Dendritic cell treated with granulocyte-macrophage colony-stimulating factor and Interleukin-4, amounts not matched to agents 40 ng/mL and 50 ng/mL, for 4 days (primary cell): ENCODE results near the gene LRRK1.

ENCODE experiments used
- H3K27ac Mint-ChIP-seq: one replicate; pipeline ENCODE4 v1.8.0; 2022; ENCODE audit warnings: mild to moderate bottlenecking, mixed read lengths
- H3K27me3 Mint-ChIP-seq: one replicate; pipeline ENCODE4 v1.8.0; 2022; ENCODE audit warnings: mild to moderate bottlenecking, mixed read lengths
- H3K36me3 Mint-ChIP-seq: one replicate; pipeline ENCODE4 v1.8.0; 2022; ENCODE audit warnings: low read depth, mixed read lengths
- H3K4me1 Mint-ChIP-seq: one replicate; pipeline ENCODE4 v1.8.0; 2022; ENCODE audit warnings: low read depth, mixed read lengths
- H3K4me3 Mint-ChIP-seq: one replicate; pipeline ENCODE4 v1.8.0; 2022; ENCODE audit warnings: mild to moderate bottlenecking, moderate library complexity, mixed read lengths
- H3K9me3 Mint-ChIP-seq: one replicate; pipeline ENCODE4 v1.8.0; 2022; ENCODE audit warnings: mixed read lengths
- intact Hi-C: fragments of 100-400 bp; cut with micrococcal nuclease; formaldehyde crosslinking; loops from one replicate; pipeline ENCODE4 v1.15.0; 2022

Gene LRRK1

DNA sequence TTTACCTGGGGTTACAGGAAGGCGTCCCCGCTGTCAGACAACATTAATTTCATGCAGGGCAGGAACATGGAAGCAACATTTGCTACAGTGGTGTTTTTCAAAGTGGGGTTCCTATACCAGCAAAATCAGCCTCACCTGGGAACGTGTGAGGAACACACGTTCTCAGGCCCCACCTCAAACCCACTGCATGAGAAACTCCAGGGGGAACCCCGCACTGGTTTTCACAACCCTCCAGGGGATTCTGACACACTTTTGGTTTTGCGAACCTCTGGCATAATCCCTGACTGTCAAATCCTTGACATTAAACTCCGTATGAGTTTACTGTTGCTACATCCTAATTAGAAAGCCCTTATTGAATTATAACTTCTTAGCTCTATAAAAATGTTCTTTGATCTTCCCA is 127.7 kb downstream of the LRRK1 start:
- Mint-ChIP-seq H3K4me1 (no peaks in the 10 kb centered on the region), H3K9me3 (no peaks in the 10 kb centered on the region), H3K27me3 (peaks cover 23% of the 10 kb centered on the region), H3K4me3 (no peak overlapping the region), H3K27ac (no peak overlapping the region), H3K36me3 (peaks cover 100% of the 10 kb centered on the region)
- intact Hi-C loops, result no loop called here

DNA sequence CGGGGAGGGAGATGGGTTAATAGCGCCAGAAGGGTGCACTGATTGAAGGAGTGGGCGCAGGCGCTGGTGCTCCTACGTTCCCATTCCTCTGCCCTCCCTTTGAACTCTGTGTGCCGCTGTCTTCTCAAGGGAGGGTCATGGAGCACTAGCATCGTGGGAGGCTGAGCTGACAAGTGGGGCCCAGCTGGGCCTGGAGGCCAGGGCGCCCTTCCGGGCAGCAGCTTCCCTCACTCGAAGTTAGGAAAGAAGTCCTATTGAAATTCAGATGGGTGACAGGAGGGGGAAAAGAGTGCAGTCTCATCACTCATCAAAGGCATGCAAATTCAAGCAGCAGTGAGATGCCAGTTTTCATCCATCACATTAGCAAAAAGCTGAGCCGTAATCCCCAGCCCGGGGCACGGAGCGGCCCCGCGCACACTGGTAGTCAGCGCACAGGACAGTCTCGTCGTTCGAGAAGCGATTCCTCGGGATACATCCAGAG is 128.2 kb downstream of the LRRK1 start:
- Mint-ChIP-seq H3K4me3 (no peak overlapping the region), H3K4me1 (no peaks in the 10 kb centered on the region)

DNA sequence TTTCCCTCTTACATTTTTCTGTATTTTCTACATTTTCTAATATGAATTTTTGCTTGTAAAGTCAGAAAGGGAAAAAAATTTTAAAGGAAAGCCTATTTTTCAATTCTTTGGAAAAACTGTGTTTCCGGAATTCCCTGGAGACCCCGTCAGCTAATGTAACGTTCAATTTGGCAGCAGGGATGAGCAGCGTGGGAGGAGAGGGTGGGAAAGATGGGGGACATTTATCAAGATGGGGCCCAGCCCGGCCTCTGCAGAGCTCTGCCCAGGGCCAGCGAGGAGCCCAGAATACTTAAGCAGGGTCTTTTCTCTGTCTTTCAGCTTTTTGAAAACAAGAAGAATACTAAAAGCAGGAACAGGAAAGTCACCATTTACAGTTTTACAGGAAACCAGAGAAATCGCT is 129.0 kb downstream of the LRRK1 start:
- Mint-ChIP-seq H3K27me3 (peaks cover 11% of the 10 kb centered on the region), H3K36me3 (peaks cover 100% of the 10 kb centered on the region), H3K4me1 (no peaks in the 10 kb centered on the region), H3K27ac (no peak overlapping the region), H3K9me3 (no peaks in the 10 kb centered on the region), H3K4me3 (no peak overlapping the region)
- intact Hi-C loops, result no loop called here

More for the DNA sequence above, 128.2 kb downstream of the LRRK1 start:
- H3K27me3 Mint-ChIP-seq, result peaks cover 19% of the 10 kb centered on the region
- no peak overlapping the region for H3K27ac Mint-ChIP-seq
- no peaks in the 10 kb centered on the region for H3K9me3 Mint-ChIP-seq
- intact Hi-C loops, result no loop called here
- peaks cover 100% of the 10 kb centered on the region for H3K36me3 Mint-ChIP-seq

DNA sequence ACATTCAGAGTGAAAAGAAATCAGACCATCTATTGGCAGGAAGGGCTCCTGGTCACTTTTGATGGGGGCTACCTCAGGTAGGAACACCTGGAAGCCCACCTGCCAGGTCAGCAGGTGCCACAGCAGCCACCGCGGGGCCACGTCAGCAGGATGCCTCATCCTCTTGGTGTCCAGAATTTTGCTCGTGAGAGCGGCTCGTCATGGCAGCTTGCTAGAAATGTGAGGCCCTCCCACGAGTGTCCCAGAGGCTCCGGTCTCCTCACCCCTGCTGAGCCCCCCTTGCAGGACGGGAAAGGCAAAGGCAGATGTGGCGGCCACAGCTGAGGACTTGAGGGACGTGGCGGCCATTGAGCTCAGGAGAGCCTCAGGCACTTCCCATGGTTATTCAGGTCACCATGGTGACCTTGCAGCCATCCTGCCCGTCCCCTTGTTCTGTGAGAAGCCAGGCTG is 129.4 kb downstream of the LRRK1 start:
- Mint-ChIP-seq H3K4me1 (no peaks in the 10 kb centered on the region), H3K9me3 (no peaks in the 10 kb centered on the region), H3K27me3 (peaks cover 8% of the 10 kb centered on the region), H3K36me3 (peaks cover 100% of the 10 kb centered on the region), H3K27ac (no peak overlapping the region), H3K4me3 (no peak overlapping the region)
- intact Hi-C loops, result no loop called here

DNA sequence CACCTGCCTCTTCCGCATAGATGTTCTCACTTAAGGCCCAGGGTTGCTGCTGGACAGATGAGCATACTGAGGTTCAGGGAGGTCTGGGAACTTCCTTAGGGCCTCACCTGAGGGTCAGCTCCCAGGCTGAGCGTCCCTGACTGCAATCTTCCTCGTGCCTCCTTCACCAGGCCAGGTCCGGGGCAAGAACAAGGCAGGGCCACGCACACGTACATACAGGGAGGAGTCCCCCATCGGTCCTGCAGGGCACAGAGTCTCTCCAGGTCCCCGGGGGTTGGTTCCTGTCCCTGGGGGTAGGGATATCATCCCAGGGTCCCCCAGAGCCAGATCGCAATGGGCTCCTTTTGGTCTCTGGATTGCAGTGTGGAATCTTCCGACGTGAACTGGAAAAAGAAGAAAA is 130.1 kb downstream of the LRRK1 start:
- Mint-ChIP-seq H3K4me3 (no peak overlapping the region), H3K27ac (no peak overlapping the region), H3K4me1 (no peaks in the 10 kb centered on the region), H3K27me3 (peaks cover 3% of the 10 kb centered on the region), H3K9me3 (no peaks in the 10 kb centered on the region), H3K36me3 (peaks cover 100% of the 10 kb centered on the region)
- intact Hi-C loops, result no loop called here

DNA sequence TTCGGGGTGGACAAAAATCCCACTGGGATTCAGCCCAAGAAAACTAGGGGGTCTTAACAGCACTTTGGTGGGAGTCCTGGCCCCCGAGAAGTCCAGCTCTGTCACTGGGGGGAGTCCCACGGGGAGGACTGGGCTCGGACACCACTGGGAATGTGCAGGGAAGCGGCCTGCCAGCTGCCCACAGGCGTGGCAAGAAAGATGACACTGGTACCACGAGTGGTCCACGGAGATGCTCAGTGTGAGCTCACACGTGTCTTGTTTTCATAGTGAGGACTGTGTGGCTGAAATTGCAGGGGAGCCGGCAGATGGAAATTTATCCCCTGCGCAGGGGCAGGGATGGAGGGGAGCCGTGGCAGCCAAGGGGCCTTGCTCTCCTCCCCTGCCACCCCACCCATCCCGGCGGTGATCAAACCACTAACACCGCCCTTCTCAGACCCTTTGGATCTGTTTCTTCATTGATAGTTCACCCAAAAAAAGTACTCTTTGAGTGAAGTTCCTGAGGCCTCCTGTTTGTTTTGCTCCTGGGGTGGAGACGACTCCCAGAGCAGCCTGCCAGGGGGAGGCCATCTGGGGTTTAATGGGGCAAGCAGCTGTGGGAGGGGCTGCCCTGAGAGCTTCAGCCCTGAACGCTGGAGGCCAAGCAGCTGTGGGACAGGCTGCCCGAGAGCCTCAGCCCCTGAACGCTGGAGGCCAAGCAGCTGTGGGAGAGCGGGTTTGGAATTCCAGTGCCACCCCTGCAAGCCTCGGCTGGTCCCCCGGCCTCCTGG is 130.9 kb downstream of the LRRK1 start:
- H3K27ac Mint-ChIP-seq, result no peak overlapping the region
- intact Hi-C loops, result no loop called here
- no peaks in the 10 kb centered on the region for H3K27me3 Mint-ChIP-seq

DNA sequence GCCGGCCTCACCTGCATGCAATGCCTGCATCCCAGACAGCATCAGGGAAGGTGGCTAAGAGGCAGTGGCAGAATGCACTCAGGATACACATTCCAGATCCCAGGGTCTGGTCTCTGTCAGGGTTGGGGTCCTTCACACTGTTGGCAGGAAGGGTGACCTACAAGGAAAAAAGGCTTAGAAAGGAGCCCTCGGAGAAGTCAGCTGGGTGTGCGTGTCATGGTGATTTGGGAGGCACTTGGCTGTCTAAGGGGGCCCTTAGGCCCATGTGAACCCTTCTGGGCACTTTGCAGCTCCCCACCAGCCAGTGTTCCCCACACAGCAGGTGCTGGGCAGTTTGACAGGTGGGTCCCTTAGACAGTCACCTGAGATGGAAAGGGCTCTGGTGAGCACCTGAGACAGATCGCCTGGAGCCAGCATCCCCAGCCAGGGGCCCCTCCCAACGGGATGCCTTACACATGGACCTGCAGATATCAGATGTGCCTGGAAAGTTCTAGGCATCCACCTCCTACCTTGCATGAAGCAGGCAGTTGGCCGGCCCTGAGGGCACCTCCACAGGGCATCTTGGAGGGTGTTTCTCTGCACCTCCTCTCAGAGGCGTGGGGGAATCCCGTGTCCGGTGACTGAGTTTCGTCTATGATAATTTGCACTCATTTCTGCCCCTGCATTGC is 131.6 kb downstream of the LRRK1 start:
- peaks cover 100% of the 10 kb centered on the region for H3K36me3 Mint-ChIP-seq
- intact Hi-C loops, result no loop called here
- no peaks in the 10 kb centered on the region for H3K9me3 Mint-ChIP-seq
- H3K27ac Mint-ChIP-seq, result no peak overlapping the region
- no peaks in the 10 kb centered on the region for H3K4me1 Mint-ChIP-seq
- H3K27me3 Mint-ChIP-seq, result no peaks in the 10 kb centered on the region
- H3K4me3 Mint-ChIP-seq, result no peak overlapping the region

More for the DNA sequence above, 130.9 kb downstream of the LRRK1 start:
- peaks cover 100% of the 10 kb centered on the region for H3K36me3 Mint-ChIP-seq
- H3K4me1 Mint-ChIP-seq, result no peaks in the 10 kb centered on the region
- no peak overlapping the region for H3K4me3 Mint-ChIP-seq
- no peaks in the 10 kb centered on the region for H3K9me3 Mint-ChIP-seq

DNA sequence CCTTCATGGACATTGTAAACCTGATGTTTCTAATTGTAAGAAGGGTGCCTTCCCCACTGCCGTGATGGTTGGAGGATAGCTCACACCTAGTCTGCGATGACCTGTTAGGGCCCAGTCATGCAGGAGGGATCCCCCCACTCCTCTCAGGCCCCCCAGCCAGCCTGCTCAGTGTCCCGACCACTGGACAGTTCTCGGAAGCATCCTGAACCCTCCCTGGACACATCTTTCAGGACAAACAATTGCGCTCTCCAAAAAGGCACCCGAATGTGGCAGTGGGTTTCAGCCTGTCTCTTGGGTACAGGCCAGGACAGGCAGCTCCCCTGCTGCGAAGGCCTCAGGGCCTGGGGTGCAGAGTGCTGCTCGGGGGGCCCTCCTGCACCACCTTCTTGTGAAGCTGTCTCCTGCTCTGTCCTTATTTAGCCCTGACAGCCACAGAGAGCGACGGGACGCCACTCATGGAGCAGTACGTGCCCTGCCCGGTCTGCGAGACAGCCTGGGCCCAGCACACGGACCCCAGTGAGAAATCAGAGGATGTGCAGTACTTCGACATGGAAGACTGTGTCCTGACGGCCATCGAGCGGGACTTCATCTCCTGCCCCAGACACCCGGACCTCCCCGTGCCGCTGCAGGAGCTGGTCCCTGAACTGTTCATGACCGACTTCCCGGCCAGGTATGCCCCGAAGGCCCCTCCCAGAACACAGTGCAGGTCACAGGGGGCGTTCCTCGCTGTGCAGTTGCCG is 132.3 kb downstream of the LRRK1 start:
- peaks cover 4% of the 10 kb centered on the region for H3K4me1 Mint-ChIP-seq
- H3K9me3 Mint-ChIP-seq, result no peaks in the 10 kb centered on the region
- H3K27me3 Mint-ChIP-seq, result no peaks in the 10 kb centered on the region
- peaks cover 100% of the 10 kb centered on the region for H3K36me3 Mint-ChIP-seq
- H3K27ac Mint-ChIP-seq, result no peak overlapping the region
- intact Hi-C loops, result no loop called here
- no peak overlapping the region for H3K4me3 Mint-ChIP-seq

DNA sequence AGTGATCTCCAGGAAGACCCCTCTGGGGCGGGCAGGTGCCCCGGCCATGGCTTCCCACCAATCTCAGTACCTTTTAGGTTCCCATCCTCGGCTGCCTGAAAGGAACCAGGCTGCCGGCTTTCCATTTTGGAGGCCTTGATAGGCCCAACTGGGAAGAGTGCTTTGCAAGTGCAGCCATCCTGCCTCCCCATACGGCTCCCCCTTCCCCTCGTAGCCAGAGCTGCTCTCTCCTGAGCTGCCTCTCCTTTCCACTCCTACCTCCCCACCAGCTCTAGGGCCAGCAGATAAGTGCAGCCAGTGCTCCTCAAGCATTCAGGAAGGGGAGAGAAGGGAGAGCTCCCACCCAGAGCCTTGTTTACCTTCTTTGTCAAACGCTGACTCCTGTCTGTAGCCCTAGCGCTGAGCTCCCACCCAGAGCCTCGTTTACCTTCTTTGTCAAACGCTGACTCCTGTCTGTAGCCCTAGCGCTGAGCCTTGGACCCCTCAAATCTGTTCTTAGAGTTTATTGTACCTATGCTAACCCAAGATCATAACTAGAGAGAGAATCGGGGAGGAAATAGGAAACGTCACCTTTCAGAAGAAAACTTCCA is 133.0 kb downstream of the LRRK1 start:
- H3K27ac Mint-ChIP-seq, result no peak overlapping the region

DNA sequence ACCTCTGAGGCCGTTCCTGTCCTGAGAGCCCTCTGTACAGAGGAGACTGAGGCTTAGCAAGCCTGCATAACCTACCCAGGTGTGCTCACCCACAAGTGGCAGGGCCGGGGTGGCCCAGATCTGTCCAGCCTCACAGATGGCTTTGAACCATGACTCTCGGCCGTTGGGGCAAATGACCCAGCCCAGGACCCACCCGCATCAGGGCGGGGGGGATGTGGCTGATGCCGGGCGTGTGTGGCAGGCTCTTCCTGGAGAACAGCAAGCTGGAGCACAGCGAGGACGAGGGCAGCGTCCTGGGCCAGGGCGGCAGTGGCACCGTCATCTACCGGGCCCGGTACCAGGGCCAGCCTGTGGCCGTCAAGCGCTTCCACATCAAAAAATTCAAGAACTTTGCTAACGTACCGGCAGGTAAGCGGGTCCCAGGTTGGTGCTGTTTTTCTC is 133.5 kb downstream of the LRRK1 start:
- Mint-ChIP-seq H3K27me3 (no peaks in the 10 kb centered on the region), H3K9me3 (no peaks in the 10 kb centered on the region), H3K36me3 (peaks cover 100% of the 10 kb centered on the region), H3K4me3 (no peak overlapping the region), H3K27ac (no peak overlapping the region), H3K4me1 (peaks cover 5% of the 10 kb centered on the region)
- intact Hi-C loops, result no loop called here

More for the DNA sequence above, 133.0 kb downstream of the LRRK1 start:
- no peak overlapping the region for H3K4me3 Mint-ChIP-seq
- no peaks in the 10 kb centered on the region for H3K9me3 Mint-ChIP-seq
- intact Hi-C loops, result no loop called here
- H3K36me3 Mint-ChIP-seq, result peaks cover 100% of the 10 kb centered on the region
- H3K27me3 Mint-ChIP-seq, result no peaks in the 10 kb centered on the region
- H3K4me1 Mint-ChIP-seq, result peaks cover 5% of the 10 kb centered on the region

DNA sequence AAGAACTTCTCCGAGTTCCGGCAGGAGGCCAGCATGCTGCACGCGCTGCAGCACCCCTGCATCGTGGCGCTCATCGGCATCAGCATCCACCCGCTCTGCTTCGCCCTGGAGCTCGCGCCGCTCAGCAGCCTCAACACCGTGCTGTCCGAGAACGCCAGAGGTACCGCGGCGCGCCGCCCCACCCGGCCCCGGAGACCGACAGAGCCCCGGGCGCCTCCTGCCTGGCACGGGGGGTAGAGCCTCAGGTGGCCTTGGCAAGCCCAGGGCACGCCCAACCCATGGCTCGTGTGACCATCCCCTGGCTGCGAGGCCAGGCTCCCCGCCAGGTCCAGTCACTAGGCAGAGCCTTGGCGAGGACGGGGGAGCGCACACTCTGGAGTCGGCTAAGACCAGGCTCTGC is 134.1 kb downstream of the LRRK1 start:
- Mint-ChIP-seq H3K36me3 (peaks cover 100% of the 10 kb centered on the region), H3K27me3 (no peaks in the 10 kb centered on the region), H3K9me3 (no peaks in the 10 kb centered on the region), H3K4me1 (peaks cover 5% of the 10 kb centered on the region), H3K27ac (no peak overlapping the region), H3K4me3 (no peak overlapping the region)
- intact Hi-C loops, result no loop called here

DNA sequence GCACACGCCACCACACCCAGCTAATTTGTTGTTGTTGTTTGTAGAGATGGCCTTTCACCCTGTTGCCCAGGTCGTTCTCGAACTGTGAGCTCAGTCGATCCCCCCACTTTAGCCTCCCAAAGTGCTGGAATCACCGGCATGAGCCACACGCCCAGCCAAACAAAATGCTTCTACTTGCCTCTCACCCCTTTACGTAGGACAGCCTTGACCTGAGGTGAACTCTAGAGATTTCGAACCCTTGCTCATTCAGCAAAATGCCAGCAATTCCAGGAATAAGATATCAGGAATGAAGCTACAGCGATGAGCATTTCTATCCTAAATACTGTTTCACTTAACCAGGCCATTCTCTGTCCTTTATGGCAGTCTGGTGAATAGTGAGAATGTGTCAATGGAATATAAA is 135.0 kb downstream of the LRRK1 start:
- Mint-ChIP-seq H3K4me3 (no peak overlapping the region), H3K9me3 (no peaks in the 10 kb centered on the region), H3K27ac (no peak overlapping the region), H3K4me1 (peaks cover 5% of the 10 kb centered on the region), H3K36me3 (peaks cover 100% of the 10 kb centered on the region), H3K27me3 (no peaks in the 10 kb centered on the region)
- intact Hi-C loops, result no loop called here

DNA sequence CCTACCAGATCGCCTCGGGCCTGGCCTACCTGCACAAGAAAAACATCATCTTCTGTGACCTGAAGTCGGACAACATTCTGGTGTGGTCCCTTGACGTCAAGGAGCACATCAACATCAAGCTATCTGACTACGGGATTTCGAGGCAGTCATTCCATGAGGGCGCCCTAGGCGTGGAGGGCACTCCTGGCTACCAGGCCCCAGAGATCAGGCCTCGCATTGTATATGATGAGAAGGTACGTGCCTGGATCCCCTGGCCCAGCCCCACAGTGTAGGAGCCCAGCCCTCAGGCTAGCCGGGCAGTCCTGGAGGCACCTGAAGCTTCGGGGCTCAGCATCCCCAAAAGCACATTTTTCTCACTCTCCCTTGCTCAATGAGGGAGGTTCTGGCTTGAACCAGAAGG is 135.8 kb downstream of the LRRK1 start:
- peaks cover 100% of the 10 kb centered on the region for H3K36me3 Mint-ChIP-seq
- H3K4me1 Mint-ChIP-seq, result peaks cover 5% of the 10 kb centered on the region
- intact Hi-C loops, result no loop called here
- no peak overlapping the region for H3K27ac Mint-ChIP-seq
- no peaks in the 10 kb centered on the region for H3K27me3 Mint-ChIP-seq
- no peaks in the 10 kb centered on the region for H3K9me3 Mint-ChIP-seq
- H3K4me3 Mint-ChIP-seq, result no peak overlapping the region

DNA sequence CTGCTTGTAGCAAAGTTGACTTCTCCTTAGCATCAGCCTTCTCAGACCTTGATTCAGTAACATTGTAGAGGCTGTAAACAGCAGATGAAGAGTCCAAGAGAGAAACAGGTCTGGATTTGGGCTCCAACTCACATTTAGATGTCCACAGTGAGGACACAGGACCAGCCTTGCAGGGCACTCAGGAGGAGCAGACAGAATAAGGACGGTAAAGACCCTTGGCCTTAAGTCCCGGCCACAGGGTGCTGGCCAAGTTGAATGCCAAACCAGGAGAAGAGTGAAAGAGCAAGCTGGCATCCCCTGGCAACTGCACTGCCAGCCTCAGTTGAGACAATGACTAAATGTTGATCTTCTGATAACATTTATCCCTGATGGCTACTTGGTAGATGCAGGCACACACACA is 136.3 kb downstream of the LRRK1 start:
- Mint-ChIP-seq H3K9me3 (no peaks in the 10 kb centered on the region), H3K27ac (no peak overlapping the region), H3K4me1 (peaks cover 5% of the 10 kb centered on the region), H3K27me3 (no peaks in the 10 kb centered on the region), H3K36me3 (peaks cover 100% of the 10 kb centered on the region), H3K4me3 (no peak overlapping the region)
- intact Hi-C loops, result no loop called here
